ENCODE results near the gene KIRREL3. TPM values are rescaled to one million over a fixed set of nuclear protein-coding genes. Genes with fewer than 3 reads are reported as not detected.
"Not testable (repeated sequence)": the region's sequence is repeated elsewhere in the genome, so short reads cannot be mapped to it uniquely, and the experiment has no call there.

The KIRREL3 gene
- total RNA-seq, 4 donors from 2014 or later, result 0.19 TPM; not detected in 3

DNA sequence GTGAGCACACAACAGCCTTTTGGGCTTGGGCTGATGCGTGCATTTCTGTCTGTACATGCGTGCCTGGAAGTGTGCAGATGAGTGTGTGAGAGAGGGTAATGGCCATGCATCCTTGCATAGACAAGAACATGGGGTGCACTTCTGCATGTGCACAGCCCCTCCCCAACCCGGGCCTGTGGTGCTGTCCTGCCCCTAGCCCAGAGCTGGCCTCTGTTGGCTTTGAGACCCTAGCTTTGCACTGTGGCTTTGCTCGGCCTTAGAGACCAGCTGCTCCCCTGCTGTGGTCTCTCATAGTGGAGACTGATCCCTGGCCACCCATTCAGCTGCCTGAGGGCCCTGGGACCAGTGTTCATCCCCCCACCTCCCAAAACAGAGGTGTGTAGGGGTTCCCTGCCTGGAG lies 619.7 kb downstream of the KIRREL3 start:
- intact Hi-C loops (cut with DNase I), result no loop called here
- H3K9me3 ChIP-seq, result no peaks in the 10 kb centered on the region
- DNase-seq, result no peak
- H3K27me3 ChIP-seq, result no peaks in the 10 kb centered on the region
- 88 to 100% methylated on average over 1 to 4 of the region's 4 CpGs for WGBS, 2 donors
- H3K4me1 ChIP-seq, result peaks cover 12 to 40% (median 16%) of the 10 kb centered on the region in 3 donors
- TF ChIP-seq, protein P1, sequence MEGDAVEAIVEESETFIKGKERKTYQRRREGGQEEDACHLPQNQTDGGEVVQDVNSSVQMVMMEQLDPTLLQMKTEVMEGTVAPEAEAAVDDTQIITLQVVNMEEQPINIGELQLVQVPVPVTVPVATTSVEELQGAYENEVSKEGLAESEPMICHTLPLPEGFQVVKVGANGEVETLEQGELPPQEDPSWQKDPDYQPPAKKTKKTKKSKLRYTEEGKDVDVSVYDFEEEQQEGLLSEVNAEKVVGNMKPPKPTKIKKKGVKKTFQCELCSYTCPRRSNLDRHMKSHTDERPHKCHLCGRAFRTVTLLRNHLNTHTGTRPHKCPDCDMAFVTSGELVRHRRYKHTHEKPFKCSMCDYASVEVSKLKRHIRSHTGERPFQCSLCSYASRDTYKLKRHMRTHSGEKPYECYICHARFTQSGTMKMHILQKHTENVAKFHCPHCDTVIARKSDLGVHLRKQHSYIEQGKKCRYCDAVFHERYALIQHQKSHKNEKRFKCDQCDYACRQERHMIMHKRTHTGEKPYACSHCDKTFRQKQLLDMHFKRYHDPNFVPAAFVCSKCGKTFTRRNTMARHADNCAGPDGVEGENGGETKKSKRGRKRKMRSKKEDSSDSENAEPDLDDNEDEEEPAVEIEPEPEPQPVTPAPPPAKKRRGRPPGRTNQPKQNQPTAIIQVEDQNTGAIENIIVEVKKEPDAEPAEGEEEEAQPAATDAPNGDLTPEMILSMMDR (IDR thresholded peaks at IDR 0.05), result no peak
- no peak for TF ChIP-seq POLR2A (IDR thresholded peaks at IDR 0.05)
- no peaks in the 10 kb centered on the region for H3K36me3 ChIP-seq
- no peak overlapping the region for H3K4me3 ChIP-seq
- no peak overlapping the region for H3K27ac ChIP-seq

DNA sequence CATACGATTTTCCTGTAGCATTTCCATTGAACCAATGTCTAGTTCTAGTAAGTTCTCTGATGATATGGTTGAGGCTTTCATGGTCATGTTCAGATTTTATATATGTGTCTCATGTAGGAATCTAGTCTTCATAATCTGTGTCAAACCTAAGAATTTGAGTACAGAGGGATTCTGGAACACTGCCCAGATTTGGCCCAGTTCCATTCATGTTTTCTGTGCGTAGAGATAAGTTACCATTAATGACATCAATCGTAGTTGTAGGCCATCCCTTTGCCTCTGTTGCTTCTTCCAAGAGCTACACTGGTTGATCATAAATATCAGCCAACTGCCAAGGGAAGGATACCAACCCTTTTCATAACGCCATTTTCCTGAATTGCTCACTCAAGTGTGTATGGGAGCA lies 621.8 kb downstream of the KIRREL3 start:
- Histone ChIP-seq H3K4me1 (peaks cover 10 to 32% (median 12%) of the 10 kb centered on the region in 3 donors), H3K9me3 (no peaks in the 10 kb centered on the region), H3K27ac (no peak overlapping the region), H3K27me3 (no peaks in the 10 kb centered on the region), H3K36me3 (no peaks in the 10 kb centered on the region), H3K4me3 (no peak overlapping the region)
- intact Hi-C loops (cut with DNase I), result no loop called here
- TF ChIP-seq POLR2A (IDR thresholded peaks at IDR 0.05), result no peak
- TF ChIP-seq, protein P1 (IDR thresholded peaks at IDR 0.05), result no peak
- WGBS, 2 donors, result 65 to 85% methylated on average over 4 of the region's 4 CpGs
- no peak for DNase-seq

DNA sequence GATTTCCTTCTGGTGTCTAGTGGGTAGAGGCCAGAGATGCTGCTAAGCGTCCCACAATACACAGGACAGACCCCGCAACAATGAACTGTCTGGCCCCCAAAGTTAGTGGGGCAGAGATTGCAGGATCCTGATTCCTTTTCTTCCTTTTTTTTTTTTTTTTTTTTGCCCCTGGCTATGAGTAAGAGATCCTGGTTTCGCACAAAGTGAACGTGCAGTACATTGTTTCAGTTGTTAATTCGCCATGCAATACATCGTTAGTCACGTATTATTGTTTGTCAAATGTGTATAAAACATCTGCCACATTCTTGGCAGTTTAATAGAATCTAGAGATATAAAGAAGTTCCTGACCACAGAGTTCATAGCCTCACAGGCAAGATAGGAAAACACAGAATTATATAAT lies 624.8 kb downstream of the KIRREL3 start:
- no peaks in the 10 kb centered on the region for H3K9me3 ChIP-seq
- no peak overlapping the region for H3K4me3 ChIP-seq
- H3K27me3 ChIP-seq, result no peaks in the 10 kb centered on the region
- 37 to 44% methylated on average over 7 of the region's 7 CpGs for WGBS, 2 donors
- TF ChIP-seq, protein P1 (IDR thresholded peaks at IDR 0.05), result no peak
- no peak for TF ChIP-seq POLR2A (IDR thresholded peaks at IDR 0.05)
- no peaks in the 10 kb centered on the region for H3K36me3 ChIP-seq
- peaks cover 0 to 28% (median 4%) of the 10 kb centered on the region in 3 donors for H3K4me1 ChIP-seq
- intact Hi-C loops (cut with DNase I), result no loop called here
- no peak for DNase-seq
- H3K27ac ChIP-seq, result no peak overlapping the region

DNA sequence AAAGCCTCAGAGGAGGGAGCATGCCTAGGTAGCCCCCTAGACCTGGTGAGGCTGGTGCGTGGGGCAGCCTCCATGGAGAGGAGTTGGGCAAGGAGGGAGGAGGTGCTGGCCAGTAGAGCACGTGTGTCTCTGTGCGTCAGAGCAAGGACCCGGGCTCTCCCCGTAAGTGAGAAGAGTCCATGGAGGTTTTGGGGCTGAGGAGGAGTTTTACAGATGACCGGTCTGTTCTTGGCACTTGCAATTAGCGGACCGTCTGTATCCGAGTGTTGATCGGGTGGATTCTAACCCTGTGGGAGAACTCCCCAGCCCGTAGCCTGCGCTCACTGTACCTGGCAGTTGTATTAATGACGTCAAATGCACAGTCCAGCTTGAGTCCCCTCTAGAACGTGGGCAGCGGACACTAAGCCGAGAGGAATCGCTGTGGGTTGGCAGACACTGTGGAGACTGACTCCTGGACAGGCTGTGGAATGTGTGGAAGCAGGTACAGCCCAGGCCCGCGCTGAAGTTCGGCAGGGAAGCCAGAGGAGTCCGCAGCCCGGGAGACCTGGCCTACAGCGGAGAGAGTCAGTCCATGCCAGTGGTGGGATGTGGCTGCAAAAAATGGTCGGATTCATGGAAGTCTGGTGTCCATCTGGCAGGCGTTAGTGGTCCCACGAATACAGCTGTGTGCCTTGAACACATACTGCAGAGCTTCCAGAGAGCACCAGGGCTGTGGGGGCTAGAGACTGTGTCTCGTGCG lies 625.8 kb downstream of the KIRREL3 start:
- H3K27me3 ChIP-seq; intact Hi-C loops (cut with DNase I): not testable (repeated sequence)

DNA sequence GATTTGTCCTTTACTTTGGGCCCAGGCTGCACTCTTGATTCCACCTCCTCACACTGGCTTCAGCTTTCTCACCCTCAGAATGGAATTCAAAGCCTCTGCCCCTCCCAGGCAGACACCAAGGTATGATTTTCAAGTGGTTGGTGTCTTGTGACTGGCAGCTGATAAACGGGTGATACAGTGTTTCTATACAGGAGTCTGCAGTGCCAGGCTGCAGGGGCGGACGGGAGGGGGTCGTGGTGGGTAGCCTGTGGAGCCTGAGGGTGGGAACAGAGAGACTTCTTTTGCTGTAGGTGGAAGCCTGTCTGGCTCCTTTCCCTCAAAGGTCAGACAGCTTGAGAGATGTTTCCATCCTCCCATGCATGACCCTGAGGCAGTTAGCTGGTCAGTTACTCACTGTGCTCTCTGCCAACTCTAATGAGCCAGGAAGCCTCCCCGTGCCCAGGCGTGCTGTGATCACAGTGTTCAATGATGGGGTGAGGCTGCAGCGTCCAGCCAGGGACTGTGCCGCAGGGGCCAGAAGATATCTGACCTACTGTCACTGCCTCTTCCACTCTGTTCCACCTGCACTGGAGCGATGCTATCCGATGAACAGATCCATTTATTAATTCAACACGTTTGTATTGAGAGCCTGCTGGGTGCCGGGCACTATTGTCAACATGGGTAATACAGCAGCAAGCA lies 627.0 kb downstream of the KIRREL3 start:
- H3K36me3 ChIP-seq; H3K27me3 ChIP-seq; H3K4me3 ChIP-seq; DNase-seq; intact Hi-C loops (cut with DNase I); H3K9me3 ChIP-seq: not testable (repeated sequence)
- WGBS, 2 donors, result 28 to 32% methylated on average over 4 to 10 of the region's 12 CpGs
- H3K27ac ChIP-seq, result peak overlapping the region in 1 of 4 donors; percentile 36
- peaks cover 0 to 35% (median 8%) of the 10 kb centered on the region in 3 donors for H3K4me1 ChIP-seq

More for the DNA sequence above, 625.8 kb downstream of the KIRREL3 start:
- 89% methylated on average over 11 to 17 of the region's 28 CpGs for whole genome bisulfite sequencing, 2 donors
- H3K4me3 ChIP-seq, H3K27ac ChIP-seq, DNase-seq, H3K36me3 ChIP-seq, H3K9me3 ChIP-seq: not testable (repeated sequence)
- H3K4me1 ChIP-seq, result peaks cover 0 to 28% (median 4%) of the 10 kb centered on the region in 3 donors

Small RNAs within 50 kb of the gene (small RNA-seq; reads per million reads assigned to genes)
- gene AP001318.3 (0 reads per million in 4 donors), gene MIR3167 (0 to 0.30 (median 0) reads per million in 4 donors)

Data from esophagus squamous epithelium (tissue), 5 donors.